Fibroblast of pulmonary artery (primary cell): ENCODE results near the gene MLST8.

Experiments used
- DNase-seq: peaks from one replicate; pipeline ENCODE4 v3.0.0-alpha.2; 2010; ENCODE audit warnings: low read depth
- H3K4me3 ChIP-seq: replicated peaks from 2 replicates; pipeline ENCODE4 v1.5.1; 2011; ENCODE audit warnings: low read depth, mild to moderate bottlenecking, control low read depth, low read length, moderate library complexity
- CTCF ChIP-seq: IDR thresholded peaks from 2 replicates; pipeline ENCODE4 v1.5.1; 2011; ENCODE audit warnings: mild to moderate bottlenecking, control low read depth, low read length, inconsistent platforms; ENCODE audit errors: missing control alignments

MLST8 gene

GRCh38 chr16:2223942-2224486 lies 18.8 kb downstream of the MLST8 start:
- DNase-seq, result peak; percentile 63

GRCh38 chr16:2226245-2226793 lies 21.1 kb downstream of the MLST8 start:
- DNase-seq, result no peak
- no peak overlapping the region for H3K4me3 ChIP-seq
- TF ChIP-seq CTCF, result no peak

More at GRCh38 chr16:2223942-2224486, 18.8 kb downstream of the MLST8 start:
- peak overlapping the region; percentile 88 for H3K4me3 ChIP-seq
- TF ChIP-seq CTCF, result peak; percentile 28

- no peak for DNase-seq
- H3K4me3 ChIP-seq, result no peak overlapping the region
- no peak for TF ChIP-seq CTCF
Observed at GRCh38 chr16:2226918-2227317, 21.7 kb downstream of the MLST8 start.

GRCh38 chr16:2228161-2228824 lies 23.0 kb downstream of the MLST8 start:
- H3K4me3 ChIP-seq, result no peak overlapping the region
- DNase-seq, result no peak

GRCh38 chr16:2229091-2229490 lies 23.8 kb downstream of the MLST8 start:
- no peak for TF ChIP-seq CTCF
- DNase-seq, result no peak
- no peak overlapping the region for H3K4me3 ChIP-seq

More at GRCh38 chr16:2228161-2228824, 23.0 kb downstream of the MLST8 start:
- no peak for TF ChIP-seq CTCF

GRCh38 chr16:2229632-2230250 lies 24.5 kb downstream of the MLST8 start:
- no peak for TF ChIP-seq CTCF
- no peak overlapping the region for H3K4me3 ChIP-seq
- no peak for DNase-seq

- no peak for TF ChIP-seq CTCF
- no peak overlapping the region for H3K4me3 ChIP-seq
- DNase-seq, result no peak
Observed at GRCh38 chr16:2230376-2230775, 25.1 kb downstream of the MLST8 start.
